ENCODE measurements around the gene B4GALNT4. TPM values are rescaled to one million over a fixed set of nuclear protein-coding genes. Genes with fewer than 3 reads are reported as not detected.

Gene B4GALNT4
- total RNA-seq, 4 donors from 2014 or later: 3.2 to 10.6 (median 4.8) TPM

DNA sequence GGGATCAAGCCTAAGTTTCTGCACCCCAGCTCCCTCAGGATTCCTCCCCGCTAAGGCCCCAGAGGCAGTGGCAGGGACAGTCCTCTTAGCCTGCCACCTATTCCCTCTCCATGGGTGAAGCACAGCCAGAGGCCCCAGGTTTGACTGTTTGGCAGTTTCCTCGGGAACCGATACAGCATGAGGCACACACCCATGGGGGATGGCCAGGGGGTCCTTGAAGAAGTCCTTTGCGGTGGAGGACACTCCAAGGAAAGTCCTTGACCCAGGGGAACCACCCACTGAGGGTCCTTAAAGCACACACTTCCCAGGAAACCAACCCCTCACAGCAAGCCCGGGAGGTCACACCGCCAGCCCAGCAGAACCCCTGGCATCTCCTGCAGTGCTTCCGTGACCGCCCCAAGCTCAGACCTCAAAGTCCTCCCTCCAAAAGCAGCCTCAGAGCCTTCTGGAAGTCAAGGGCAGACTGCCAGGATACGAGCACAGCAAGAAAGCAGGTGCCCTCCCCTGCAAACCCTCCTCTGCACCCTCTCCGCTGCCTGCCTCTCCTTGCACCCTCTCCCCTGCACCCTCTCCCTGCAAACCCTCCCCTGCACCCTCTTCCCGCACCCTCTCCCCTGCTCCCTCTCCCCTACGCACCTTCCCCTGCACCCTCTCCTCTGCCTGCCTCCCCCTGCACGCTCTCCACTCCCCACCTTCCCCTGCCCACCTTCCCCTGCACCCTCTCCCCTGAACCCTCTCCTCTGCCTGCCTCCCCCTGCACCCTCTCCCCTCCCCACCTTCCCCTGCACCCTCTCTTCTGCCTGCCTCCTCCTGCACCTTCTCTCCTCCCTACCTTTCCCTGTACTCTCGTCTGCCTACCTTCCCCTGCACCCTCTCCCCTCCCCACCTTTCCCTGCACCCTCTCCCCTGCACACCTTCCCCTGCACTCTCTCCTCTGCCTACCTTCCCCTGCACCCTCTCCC is 44.1 kb downstream of the B4GALNT4 start:
- WGBS, 2 donors (ENCODE audit: low coverage in 1 of 2): 38 to 42% methylated on average over 3 to 4 of the region's 14 CpGs
- Histone ChIP-seq H3K27ac (no peak overlapping the region), H3K27me3 (peaks cover 57% of the 10 kb centered on the region), H3K4me1 (peaks cover 0 to 25% (median 4%) of the 10 kb centered on the region in 3 donors), H3K9me3 (no peaks in the 10 kb centered on the region), H3K4me3 (peak overlapping the region in 1 of 2 donors; percentile 2), H3K36me3 (no peaks in the 10 kb centered on the region)
- TF ChIP-seq EP300 (IDR thresholded peaks at IDR 0.05) (no peak), POLR2A (IDR thresholded peaks at IDR 0.05) (no peak), POLR2AphosphoS5 (IDR thresholded peaks at IDR 0.05) (no peak)
- TF ChIP-seq, protein P1, sequence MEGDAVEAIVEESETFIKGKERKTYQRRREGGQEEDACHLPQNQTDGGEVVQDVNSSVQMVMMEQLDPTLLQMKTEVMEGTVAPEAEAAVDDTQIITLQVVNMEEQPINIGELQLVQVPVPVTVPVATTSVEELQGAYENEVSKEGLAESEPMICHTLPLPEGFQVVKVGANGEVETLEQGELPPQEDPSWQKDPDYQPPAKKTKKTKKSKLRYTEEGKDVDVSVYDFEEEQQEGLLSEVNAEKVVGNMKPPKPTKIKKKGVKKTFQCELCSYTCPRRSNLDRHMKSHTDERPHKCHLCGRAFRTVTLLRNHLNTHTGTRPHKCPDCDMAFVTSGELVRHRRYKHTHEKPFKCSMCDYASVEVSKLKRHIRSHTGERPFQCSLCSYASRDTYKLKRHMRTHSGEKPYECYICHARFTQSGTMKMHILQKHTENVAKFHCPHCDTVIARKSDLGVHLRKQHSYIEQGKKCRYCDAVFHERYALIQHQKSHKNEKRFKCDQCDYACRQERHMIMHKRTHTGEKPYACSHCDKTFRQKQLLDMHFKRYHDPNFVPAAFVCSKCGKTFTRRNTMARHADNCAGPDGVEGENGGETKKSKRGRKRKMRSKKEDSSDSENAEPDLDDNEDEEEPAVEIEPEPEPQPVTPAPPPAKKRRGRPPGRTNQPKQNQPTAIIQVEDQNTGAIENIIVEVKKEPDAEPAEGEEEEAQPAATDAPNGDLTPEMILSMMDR (IDR thresholded peaks at IDR 0.05): no peak
- ATAC-seq: no peak

DNA sequence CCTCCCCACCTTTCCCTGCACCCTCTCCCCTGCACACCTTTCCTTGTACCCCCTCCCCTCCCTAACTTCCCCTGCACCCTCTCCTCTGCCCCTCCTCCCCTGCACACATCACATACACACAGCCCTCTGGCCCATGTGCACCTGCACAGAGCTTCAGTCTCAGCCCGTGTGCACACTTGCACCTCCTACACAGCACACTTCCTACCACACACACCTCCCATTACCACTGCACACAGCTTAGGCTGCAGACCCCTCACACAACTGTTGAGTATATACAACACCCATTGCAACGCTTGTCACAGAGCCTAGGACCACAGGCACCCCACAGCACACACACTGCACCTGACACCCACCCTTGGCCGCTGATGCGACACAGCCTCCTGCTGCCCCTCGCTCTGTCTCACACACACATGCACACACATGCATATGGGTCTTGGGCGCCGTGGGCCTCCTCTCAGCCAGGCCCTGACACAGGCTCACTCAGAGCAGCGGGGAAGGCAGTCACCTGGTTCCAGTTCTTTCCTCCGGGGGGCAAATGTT is 45.1 kb downstream of the B4GALNT4 start:
- Histone ChIP-seq H3K4me3 (peak overlapping the region; percentile 15 to 54), H3K4me1 (peaks cover 0 to 25% (median 4%) of the 10 kb centered on the region in 3 donors), H3K9me3 (no peaks in the 10 kb centered on the region), H3K27ac (peak overlapping the region in 3 of 4 donors; percentile 21 to 26 (median 25)), H3K27me3 (peaks cover 62% of the 10 kb centered on the region), H3K36me3 (no peaks in the 10 kb centered on the region)
- ATAC-seq: no peak
- 25 to 67% methylated on average over 1 to 2 of the region's 9 CpGs for WGBS, 2 donors (ENCODE audit: low coverage in 1 of 2)
- TF ChIP-seq POLR2A (IDR thresholded peaks at IDR 0.05): no peak

DNA sequence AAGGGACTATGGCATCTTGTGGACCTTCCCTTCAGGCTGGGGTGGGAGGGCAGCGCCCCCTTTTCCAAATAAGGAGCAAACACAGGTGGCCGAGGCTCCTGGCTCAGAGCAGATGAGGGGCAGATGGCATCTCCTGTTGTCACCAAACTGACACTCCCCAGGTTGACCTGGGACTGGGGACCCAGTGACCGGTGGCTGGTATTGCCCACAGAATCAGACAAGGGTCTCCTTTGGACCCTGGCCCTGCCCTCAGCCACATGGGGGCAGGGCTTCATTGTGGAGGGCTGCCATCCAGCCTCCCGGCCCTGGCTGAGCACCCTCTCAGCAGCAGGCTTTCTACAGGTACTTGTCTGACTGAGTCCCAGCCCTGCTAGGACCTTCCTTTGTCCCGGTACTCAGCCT is 46.3 kb downstream of the B4GALNT4 start:
- Histone ChIP-seq H3K27ac (peak overlapping the region in 3 of 4 donors; percentile 76 to 81 (median 78)), H3K36me3 (no peaks in the 10 kb centered on the region), H3K4me3 (peak overlapping the region in 1 of 2 donors; percentile 54), H3K4me1 (peaks cover 0 to 25% (median 4%) of the 10 kb centered on the region in 3 donors), H3K9me3 (no peaks in the 10 kb centered on the region), H3K27me3 (peaks cover 65% of the 10 kb centered on the region)
- TF ChIP-seq, protein P1 (IDR thresholded peaks at IDR 0.05): no peak
- no peak for TF ChIP-seq EP300 (IDR thresholded peaks at IDR 0.05)
- no peak for TF ChIP-seq POLR2A (IDR thresholded peaks at IDR 0.05)
- TF ChIP-seq POLR2AphosphoS5 (IDR thresholded peaks at IDR 0.05): no peak
- ATAC-seq: no peak
- WGBS, 2 donors (ENCODE audit: low coverage in 1 of 2): no CpG with 5 or more reads among the region's 5 CpGs

DNA sequence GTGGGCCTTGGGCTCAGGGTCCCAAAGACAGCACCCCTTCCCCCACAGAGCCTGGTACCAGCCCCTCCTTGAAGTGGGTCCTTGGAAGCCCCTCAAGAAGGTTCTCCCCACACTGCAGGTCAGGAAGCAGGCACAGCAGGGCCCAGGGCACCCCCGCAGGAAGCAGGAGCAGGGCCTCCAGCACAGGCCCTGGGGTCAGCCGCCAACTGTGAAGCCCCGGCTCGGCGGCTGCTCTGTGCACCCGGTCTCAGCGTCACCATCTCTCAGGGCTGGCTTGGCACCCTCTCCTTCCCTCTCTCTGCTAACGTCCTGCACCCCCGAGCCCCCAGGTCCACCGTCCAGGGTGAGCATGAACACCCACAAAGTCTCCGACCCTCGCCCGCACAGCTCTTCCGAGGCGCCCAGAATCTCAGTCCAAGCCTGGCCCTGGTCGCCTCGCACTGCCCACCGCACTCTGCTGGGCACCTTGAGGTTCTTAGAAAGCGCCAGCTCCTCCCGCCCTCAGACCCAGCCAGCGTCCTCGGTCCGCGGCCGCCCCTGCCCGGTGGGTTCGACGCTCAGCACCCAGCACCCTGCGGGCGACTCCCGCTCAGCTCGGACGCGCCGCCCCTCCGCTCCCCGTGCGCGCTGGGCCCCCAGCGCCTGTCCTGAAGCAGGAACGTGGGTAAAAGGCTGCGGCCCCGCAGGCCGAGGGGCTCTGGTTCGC is 46.9 kb downstream of the B4GALNT4 start:
- Histone ChIP-seq H3K4me3 (peak overlapping the region; percentile 5 to 54), H3K36me3 (no peaks in the 10 kb centered on the region), H3K4me1 (peaks cover 0 to 25% (median 4%) of the 10 kb centered on the region in 3 donors), H3K27me3 (peaks cover 71% of the 10 kb centered on the region), H3K9me3 (no peaks in the 10 kb centered on the region), H3K27ac (peak overlapping the region in 3 of 4 donors; percentile 76 to 81 (median 78))
- 14 to 20% methylated on average over 1 to 7 of the region's 45 CpGs for WGBS, 2 donors (ENCODE audit: low coverage in 1 of 2)
- TF ChIP-seq POLR2AphosphoS5 (IDR thresholded peaks at IDR 0.05) (no peak), EP300 (IDR thresholded peaks at IDR 0.05) (no peak), POLR2A (IDR thresholded peaks at IDR 0.05) (no peak)
- TF ChIP-seq, protein P1 (IDR thresholded peaks at IDR 0.05): no peak
- no peak for ATAC-seq
